Right lobe of liver (tissue), 6 donors: ENCODE measurements around the gene IQSEC1. TPM values are rescaled to one million over a fixed set of nuclear protein-coding genes. Genes with fewer than 3 reads are reported as not detected.

Source experiments
- ATAC-seq, 4 donors: fragments of 200-7000 bp; cut with Tn5 transposase; one replicate each; pipeline ENCODE4 v1.9.1; 2020; ENCODE audit warnings: mild to moderate bottlenecking in 4 of 4, moderate library complexity in 4 of 4
- DNase-seq, 3 donors: peaks; one replicate each; pipeline ENCODE4 v3.0.0-alpha.2; 2020
- H3K27ac ChIP-seq, 3 donors: fragments of 200-600 bp; one replicate each; pipeline ENCODE4 v1.8.0; 2022
- H3K27me3 ChIP-seq, 2 donors: fragments of 200-600 bp; one replicate each; pipeline ENCODE4 v1.8.0; 2022
- H3K36me3 ChIP-seq, 4 donors: fragments of 200-600 bp; sonication (generic) in 1 of 4; one replicate each; pipeline versions ENCODE4 v1.5.1 to v1.8.0; 2017 to 2022; ENCODE audit warnings: control low read depth in 1 of 4
- H3K4me1 ChIP-seq, 4 donors: fragments of 200-600 bp; sonication (generic) in 1 of 4; one replicate each; pipeline versions ENCODE4 v1.5.1 to v1.8.0; 2017 to 2022; ENCODE audit warnings: control low read depth in 1 of 4
- H3K4me3 ChIP-seq, 3 donors: fragments of 200-600 bp; one replicate each; pipeline ENCODE4 v1.8.0; 2022
- H3K9me3 ChIP-seq, 4 donors: fragments of 200-600 bp; sonication (generic) in 1 of 4; one replicate each; pipeline versions ENCODE4 v1.5.1 to v1.8.0; 2017 to 2022; ENCODE audit warnings: control low read depth in 1 of 4
- CTCF ChIP-seq, 4 donors: fragments of 200-600 bp in 3 of 4; fragments of 450-650 bp in 1 of 4; IDR thresholded peaks; one replicate each; pipeline versions ENCODE4 v1.5.1 to v1.8.0; 2016 to 2022; ENCODE audit warnings: antibody characterized with exemption in 4 of 4, mild to moderate bottlenecking in 2 of 4
- POLR2A ChIP-seq: fragments of 450-650 bp; IDR thresholded peaks from one replicate; pipeline ENCODE4 v1.6.1; 2017; ENCODE audit warnings: antibody characterized with exemption, mild to moderate bottlenecking
- WGBS: methylation state at CpG from one replicate; pipeline ENCODE4 v1.1.6; 2018; ENCODE audit warnings: low coverage, low lambda C conversion rate; ENCODE audit not compliant: insufficient coverage; ENCODE audit errors: missing lambda C conversion rate; 5-methylcytosine and 5-hydroxymethylcytosine counted together
- intact Hi-C, 2 donors: fragments of 100-400 bp; cut with DNase I; formaldehyde crosslinking; loops; one replicate each; pipeline versions ENCODE4 v1.11.2 to v1.14.1; 2022
- total RNA-seq, 6 experiments: library from RNA; depleted of rRNA in 2 of 6; stranded (reverse); fragments of >200 nt in 2 of 6; fragmentation: NEBNext Ultra II Directional in 3 of 6; extraction: Animal tissue kit (Norgen Biotek cat#: 25700) in 3 of 6; gene quantifications; one replicate each; pipeline versions ENCODE4 v1.1.0 to v1.2.4, GENCODE V29; 2016 to 2023
- donor health status: DM: no; HTN: yes; CAD: no.
- donor health status: DM: no; HTN: no; CAD: no.
- donor health status: DM: no; HTN: no; CAD: no.
- donor health status: DM: no; HTN: yes; CAD: no.
- donor health status: DM: no; HTN: yes; CAD: no.

The IQSEC1 gene
- total RNA-seq, 6 experiments from 2014 or later, result 32.1 to 61.3 (median 48.9) TPM

GRCh38 chr3:12924437-12924836 lies 148.8 kb downstream of the IQSEC1 start:
- DNase-seq (no peak), ATAC-seq (no peak)
- Histone ChIP-seq H3K4me3 (no peak overlapping the region), H3K9me3 (no peaks in the 10 kb centered on the region), H3K36me3 (peaks cover 0 to 60% (median 16%) of the 10 kb centered on the region in 4 donors), H3K27ac (no peak overlapping the region), H3K4me1 (no peaks in the 10 kb centered on the region), H3K27me3 (no peaks in the 10 kb centered on the region)
- no CpG with 5 or more reads among the region's 22 CpGs for whole genome bisulfite sequencing
- TF ChIP-seq CTCF (IDR thresholded peaks at IDR 0.05), result no peak
- TF ChIP-seq POLR2A, result no peak
- intact Hi-C loops, result no loop called here

- 92% methylated on average over 2 of the region's 11 CpGs for WGBS
- no peak for TF ChIP-seq CTCF (IDR thresholded peaks at IDR 0.05)
- TF ChIP-seq POLR2A, result no peak
- DNase-seq (no peak), ATAC-seq (peak in 2 of 4 donors; percentile 5 to 23)
- intact Hi-C loops, result no loop called here
- Histone ChIP-seq H3K4me3 (no peak overlapping the region), H3K27ac (no peak overlapping the region), H3K27me3 (no peaks in the 10 kb centered on the region), H3K36me3 (peaks cover 0 to 75% (median 18%) of the 10 kb centered on the region in 4 donors), H3K4me1 (no peaks in the 10 kb centered on the region), H3K9me3 (no peaks in the 10 kb centered on the region)
These were observed 150.3 kb downstream of the IQSEC1 start for GRCh38 chr3:12922881-12923431.

- 100% methylated on average over 1 of the region's 7 CpGs for WGBS
- H3K27me3 ChIP-seq, result no peaks in the 10 kb centered on the region
- no peak overlapping the region for H3K27ac ChIP-seq
- H3K4me1 ChIP-seq, result no peaks in the 10 kb centered on the region
- no peak for DNase-seq
- peaks cover 0 to 77% (median 22%) of the 10 kb centered on the region in 4 donors for H3K36me3 ChIP-seq
- H3K4me3 ChIP-seq, result no peak overlapping the region
- no peaks in the 10 kb centered on the region for H3K9me3 ChIP-seq
- intact Hi-C loops, result no loop called here
- TF ChIP-seq CTCF (IDR thresholded peaks at IDR 0.05) (no peak), POLR2A (no peak)
- ATAC-seq, result no peak
These were observed 150.9 kb downstream of the IQSEC1 start for GRCh38 chr3:12922306-12922705.

GRCh38 chr3:12921736-12922135 lies 151.5 kb downstream of the IQSEC1 start:
- Histone ChIP-seq H3K4me1 (no peaks in the 10 kb centered on the region), H3K27ac (no peak overlapping the region), H3K27me3 (no peaks in the 10 kb centered on the region), H3K4me3 (no peak overlapping the region), H3K9me3 (no peaks in the 10 kb centered on the region), H3K36me3 (peaks cover 0 to 77% (median 24%) of the 10 kb centered on the region in 4 donors)
- WGBS, result 76% methylated on average over 3 of the region's 8 CpGs
- no peak for DNase-seq
- intact Hi-C loops, result no loop called here
- no peak for ATAC-seq
- no peak for TF ChIP-seq CTCF (IDR thresholded peaks at IDR 0.05)
- TF ChIP-seq POLR2A, result no peak
